Stimulated activated CD8-positive, alpha-beta memory T cell treated with anti-CD3 and anti-CD28 coated beads, Interleukin-15, amount 100 ng/mL, for 24 hours (primary cell): Measurements from ENCODE around the gene DMRT3.
"Not testable (repeated sequence)": the region's sequence is repeated elsewhere in the genome, so short reads cannot be mapped to it uniquely, and the experiment has no call there.

ENCODE experiments used
- DNase-seq: peaks from one replicate; pipeline ENCODE4 v3.0.0-alpha.2; 2020; ENCODE audit warnings: low read depth

DMRT3 gene

DNA sequence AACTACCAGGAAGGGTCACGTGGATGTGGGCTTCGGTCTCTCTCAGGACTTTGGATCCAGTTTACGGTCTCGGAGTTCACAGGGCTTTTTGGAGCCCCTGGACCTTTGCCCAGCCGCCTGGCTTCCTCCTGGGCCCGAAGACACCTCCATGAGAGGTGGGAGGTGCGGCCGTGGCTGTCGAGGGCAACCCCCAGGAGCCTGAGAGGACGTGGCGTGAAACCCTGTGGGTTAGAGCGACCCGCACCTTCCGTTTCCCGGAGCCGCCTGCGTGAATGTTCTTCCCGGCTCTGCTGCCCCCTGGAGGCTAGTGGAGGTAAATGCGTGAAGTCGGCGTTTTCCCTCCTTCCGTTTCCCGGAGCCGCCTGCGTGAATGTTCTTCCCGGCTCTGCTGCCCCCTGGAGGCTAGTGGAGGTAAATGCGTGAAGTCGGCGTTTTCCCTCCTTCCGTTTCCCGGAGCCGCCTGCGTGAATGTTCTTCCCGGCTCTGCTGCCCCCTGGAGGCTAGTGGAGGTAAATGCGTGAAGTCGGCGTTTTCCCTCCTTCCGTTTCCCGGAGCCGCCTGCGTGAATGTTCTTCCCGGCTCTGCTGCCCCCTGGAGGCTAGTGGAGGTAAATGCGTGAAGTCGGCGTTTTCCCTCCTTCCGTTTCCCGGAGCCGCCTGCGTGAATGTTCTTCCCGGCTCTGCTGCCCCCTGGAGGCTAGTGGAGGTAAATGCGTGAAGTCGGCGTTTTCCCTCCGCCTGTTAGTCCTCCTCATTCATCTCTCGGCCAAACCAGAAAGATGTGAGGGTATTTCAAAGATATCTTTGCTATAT lies 22.1 kb downstream of the DMRT3 start:
- DNase-seq, result not testable (repeated sequence)

DNA sequence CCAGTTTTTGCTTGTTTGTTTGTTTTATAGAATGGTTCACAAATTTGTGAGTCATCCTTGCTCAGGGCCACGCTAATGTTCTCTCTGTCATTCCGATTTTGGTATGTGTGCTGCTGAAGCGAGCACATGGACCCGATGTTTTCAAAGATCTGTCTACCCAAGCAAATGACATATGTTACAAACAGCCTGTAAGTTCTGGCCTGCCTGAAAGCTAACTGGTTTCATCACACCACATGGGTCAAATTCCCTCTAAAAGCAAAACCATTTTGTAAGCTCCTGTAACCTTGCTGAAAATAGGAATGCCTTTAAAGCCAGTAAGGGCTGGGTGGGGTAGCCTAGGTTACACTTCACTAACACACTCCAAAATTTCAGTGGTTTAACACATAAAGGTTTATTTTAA lies 25.4 kb downstream of the DMRT3 start:
- no peak for DNase-seq

DNA sequence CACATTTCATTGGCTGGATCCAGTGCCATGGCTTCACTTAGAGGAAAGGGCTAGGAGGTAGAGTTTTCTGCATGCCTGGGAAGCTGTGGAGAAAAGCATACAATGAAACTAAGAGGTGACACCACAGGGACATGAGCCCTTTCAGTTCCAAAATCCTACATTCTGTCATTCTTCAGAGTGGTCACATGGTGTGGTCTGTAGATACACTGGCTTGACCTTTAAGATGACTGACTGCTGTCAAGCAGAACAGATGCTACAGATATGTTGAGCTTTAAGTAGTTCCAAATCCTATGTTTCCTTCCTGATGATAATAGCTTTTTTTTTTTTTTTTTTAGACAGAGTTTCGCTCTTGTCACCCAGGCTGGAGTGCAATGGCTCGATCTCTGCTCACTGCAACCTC lies 26.2 kb downstream of the DMRT3 start:
- no peak for DNase-seq

DNA sequence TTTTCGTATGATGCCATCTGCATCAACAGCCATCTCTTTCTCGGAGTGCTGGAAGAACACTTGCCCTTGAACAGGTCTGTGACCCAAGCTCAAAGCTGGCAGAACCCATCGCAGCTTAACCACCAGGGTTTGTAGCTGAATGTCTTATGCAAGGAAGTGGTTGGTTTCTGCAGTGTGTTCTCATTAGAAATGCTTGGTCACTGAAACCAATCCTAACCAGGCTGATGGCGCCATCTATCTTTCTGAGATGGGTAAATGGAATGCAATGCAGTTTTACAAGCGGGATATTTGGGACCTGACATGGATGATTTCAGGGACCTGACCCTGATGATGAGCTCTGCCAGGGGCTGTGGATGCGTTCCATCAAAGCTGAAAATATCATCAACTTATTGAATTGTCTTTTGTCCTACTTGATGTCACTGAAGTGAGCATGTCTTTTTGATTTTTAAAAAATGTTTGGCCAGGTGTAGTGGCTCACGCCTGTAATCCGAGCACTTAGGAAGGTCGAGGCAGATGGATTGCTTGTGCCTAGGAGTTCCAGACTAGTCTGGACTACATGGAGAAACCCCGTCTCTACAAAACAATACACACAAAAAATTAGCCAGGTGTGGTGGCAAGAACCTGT lies 28.7 kb downstream of the DMRT3 start:
- no peak for DNase-seq

DNA sequence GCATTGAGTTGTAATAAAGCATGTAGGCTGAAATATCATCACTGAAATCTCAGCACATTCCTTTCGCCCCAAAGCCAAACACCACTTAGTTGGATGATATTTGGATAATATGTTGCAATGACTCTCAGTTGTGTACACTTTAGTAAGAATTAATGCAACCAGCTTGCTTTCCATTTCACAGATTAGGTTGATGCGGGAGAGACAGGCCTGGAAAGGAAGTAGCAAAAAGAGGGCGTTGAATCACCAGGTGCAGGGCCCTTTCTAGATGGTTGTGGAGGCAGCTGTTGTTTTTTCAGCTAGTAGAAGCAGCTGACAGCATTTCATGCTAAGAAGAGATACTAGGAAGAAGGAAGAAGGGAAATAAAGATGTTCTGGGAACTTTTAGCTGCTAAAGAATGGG lies 30.9 kb downstream of the DMRT3 start:
- DNase-seq, result no peak

DNA sequence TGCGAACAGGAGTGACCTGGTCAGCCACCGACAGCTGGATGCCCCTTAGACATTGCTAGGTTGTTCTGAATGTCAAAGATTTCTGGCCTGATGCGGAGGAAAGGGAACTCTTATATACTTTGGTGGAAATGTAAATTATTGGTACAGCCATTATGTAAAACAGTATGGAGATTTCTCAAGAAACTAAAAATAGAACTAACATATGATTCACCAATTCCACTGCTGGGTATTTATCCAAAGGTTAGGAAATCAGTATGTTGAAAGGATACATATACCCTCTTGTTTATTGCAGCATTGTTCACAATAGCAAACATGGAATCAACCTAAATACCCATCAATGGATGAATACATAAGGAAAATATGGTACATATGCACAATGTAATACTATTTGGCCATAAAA lies 31.8 kb downstream of the DMRT3 start:
- no peak for DNase-seq

DNA sequence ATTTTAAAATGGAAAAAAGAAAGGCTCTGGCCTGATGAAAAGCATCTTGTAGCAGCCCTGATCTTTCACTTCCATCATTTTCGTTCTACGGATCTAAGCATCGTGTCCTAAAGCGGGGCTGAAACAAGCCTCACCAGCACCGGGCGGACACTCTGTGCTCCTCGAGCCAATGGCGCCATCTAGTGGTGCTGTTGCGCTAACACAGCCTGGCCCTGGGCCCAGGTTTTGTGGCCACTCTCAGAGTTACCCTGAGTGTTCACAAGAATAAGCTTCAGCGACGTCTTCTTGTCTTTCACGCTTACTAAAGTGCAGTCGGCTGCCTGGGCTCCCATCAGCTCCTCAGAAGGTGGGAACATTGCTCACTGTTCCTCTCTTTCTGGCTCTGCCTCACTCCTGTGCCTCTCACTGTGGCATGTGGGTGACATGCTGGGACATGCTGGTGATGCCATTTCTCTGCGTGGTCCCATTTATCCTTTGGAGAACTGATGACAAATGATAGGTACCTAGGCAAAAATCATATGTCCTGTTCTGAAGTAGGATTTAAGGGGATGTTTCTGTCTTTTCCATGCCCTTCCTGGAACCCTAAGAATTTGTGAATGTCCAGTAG lies 32.7 kb downstream of the DMRT3 start:
- peak; percentile 67 for DNase-seq

DNA sequence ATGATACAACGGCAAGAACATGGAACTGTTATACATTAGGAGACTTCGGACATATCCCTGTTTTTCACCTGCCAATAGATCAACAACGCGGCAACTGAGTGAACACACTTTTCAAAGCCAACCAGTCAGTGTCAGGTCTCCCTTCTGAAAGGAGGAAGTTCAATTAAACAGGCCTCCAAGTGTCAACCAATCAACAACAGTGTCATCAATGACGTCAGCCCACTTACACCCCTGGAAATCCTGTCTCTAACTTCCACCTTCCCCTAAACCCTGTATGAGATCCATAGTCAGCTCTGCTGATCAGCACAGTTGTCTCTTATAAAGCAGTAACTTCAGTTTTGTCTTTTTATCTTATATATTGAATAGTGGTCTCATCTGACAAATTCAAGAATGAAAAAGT lies 36.6 kb downstream of the DMRT3 start:
- no peak for DNase-seq

DNA sequence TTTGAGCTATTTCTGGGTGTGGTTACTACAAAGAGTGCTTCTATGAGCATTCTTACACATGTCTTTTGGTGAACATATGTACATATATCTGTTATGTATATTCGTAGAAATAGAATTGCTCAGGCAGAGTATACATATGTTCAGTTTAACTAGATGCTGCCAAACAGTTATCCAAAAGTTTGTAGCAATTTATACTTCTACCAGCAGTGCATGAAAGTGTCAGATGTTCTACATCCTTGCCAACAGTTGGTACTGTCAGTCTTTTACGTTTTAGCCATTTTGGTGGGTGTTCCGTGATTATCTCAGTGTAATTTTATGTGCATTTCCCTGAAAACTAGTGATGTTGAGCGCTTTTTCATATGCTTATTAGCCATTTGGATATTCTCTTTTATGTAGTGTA lies 37.8 kb downstream of the DMRT3 start:
- DNase-seq, result no peak

DNA sequence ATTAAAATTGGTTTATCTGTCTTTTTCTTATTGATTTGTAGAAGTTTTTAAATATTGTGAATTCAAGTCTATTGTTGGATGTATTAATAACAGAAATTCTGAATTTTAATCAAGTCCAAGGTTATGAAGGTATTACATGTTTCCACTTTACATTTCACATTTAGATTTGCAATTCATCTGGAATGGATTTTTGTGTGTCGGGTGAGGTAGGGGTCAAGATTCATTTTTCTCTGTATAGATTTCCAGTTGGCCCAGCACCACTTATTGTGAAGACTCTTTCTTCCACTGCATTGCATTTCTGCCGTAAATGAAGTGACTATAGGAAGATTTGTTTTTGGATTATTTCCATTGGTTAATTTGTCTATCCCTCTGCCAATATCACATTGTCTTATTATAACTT lies 38.2 kb downstream of the DMRT3 start:
- DNase-seq, result no peak

DNA sequence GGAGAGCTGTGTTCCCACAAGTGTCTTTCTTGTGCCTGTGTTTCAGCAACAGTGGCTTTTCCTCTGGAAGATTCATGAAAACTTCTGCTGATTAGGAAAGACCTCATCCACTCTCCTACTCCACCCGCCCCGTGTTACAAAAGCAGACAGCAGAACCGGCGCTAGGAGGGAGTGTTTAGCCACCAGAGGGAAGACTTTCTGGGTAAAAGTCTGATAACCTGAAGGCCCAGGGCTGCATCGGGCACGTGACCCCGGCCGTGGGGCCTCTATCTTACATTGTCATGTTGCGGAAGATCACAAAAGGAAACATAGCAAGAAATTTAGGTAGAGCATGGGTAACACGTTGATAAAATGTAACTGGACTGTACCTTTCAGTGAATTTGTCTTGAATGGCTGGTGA lies 41.7 kb downstream of the DMRT3 start:
- DNase-seq, result no peak

DNA sequence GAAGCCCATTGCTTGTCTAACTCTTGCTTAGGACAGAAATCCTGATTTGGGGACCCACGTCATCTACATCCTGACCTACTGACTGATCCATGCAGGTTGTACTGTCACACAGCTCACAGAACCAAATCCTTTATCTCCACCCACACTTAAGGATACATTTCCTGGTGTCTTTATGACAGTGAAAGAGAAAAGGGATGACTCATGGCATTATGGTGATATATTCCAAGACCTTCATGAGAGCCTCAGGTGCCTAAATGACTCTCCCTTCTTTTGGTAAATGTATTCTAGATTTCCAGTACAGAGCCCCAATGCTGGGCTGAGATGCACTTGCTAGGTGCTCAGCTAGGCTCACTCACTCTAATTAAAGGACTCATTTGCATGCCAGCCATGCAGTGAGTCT lies 47.7 kb downstream of the DMRT3 start:
- no peak for DNase-seq

DNA sequence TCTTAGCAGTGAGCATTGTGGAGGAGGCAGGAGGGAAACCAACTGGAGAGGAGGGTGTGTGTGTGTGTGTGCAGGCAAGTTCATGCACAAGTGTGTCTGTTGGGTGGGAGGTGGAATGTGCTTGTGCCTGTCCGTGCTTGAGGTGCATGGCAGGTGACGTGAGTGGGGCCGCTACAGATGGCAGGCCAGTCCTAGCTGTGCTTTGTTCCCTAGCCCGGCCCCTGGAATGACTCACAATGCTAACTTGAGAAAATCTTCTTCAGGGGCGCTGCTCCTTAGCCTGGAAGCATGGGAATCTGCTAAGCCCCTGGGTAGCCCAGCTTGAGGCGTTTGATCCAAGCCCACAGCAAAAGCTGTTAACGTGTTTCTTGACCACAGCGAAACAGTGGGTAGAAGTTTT lies 48.7 kb downstream of the DMRT3 start:
- DNase-seq, result no peak

DNA sequence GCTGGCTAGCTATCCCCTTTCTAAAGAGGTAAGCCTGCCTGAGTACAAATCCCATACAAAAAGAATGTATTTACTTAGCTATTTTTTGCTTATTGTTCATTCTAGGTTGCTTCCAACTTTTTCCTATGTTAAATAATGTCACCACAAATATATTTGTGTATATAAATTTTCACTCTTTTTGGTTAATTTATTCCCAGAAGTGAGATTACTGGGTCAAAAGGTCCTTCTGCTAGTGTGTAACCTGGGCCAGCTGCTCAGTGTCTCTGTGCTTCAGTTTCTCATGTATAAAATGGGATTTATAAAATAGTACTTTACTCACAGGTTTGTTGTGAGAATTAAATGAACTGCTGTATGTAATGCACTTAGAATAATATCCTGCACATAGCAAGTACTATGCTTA lies 49.8 kb downstream of the DMRT3 start:
- DNase-seq, result no peak

DNA sequence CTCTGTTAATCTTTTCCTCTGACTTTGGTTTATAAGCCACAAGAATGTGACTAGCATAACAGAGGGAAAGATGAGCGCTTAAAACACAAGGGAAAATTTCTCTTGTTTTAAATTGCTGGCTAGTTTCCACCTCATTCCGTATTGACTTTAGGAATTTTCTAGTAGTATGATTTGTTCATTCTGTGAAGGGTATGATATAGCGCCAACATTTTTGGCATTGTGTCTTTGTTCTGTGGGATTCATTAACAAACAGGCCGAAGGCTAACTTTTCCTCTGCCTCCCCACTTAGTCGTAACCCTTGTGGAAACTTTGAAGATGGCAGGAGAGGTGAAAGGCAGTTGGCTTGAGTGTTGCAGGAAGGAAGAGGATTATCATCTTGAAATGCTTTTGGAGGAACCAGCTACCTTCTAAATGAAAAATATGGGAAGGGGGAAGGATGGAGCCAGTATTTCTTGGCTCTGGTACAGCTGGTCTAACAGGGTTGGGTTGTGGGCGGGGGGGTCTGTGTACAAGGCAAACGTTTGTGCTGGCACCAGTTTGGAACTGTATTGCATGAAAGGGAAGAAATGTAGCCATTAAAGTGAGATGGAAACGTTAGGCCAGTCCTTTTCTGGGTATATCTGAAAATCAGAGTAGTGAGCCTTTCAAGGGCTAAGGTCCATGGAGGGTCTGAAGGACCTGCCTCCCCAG lies 52.2 kb downstream of the DMRT3 start:
- no peak for DNase-seq

DNA sequence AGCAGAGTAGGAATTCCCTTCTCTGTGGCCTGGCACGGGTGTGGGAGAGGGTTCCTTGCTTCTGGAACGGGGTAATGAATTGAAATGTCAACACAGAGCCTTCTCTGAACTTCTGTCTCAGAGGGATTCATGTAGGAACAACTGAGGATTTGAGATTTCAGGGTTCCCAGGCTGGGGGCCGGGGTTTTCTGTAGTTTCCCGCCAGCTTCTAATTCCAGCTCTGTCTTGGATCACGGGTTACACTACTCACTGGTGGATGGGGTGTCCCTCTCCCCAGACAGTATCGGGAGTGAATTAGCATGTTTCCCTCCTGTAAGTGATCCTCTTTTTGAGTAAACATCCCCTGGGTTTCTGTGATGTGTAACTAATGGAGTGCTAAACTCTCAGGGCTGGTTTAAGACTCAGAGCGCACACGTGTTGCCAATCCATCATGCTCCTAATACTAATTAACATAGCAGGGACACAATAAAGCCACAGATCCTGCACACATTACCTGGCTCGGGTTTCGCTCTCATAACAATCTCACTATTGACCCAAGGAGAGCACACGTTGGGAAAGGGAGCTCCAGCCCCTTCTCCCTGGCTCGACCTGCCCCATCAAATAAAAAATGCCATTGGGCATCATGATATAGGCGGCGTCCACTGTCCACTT lies 55.6 kb downstream of the DMRT3 start:
- DNase-seq, result no peak

DNA sequence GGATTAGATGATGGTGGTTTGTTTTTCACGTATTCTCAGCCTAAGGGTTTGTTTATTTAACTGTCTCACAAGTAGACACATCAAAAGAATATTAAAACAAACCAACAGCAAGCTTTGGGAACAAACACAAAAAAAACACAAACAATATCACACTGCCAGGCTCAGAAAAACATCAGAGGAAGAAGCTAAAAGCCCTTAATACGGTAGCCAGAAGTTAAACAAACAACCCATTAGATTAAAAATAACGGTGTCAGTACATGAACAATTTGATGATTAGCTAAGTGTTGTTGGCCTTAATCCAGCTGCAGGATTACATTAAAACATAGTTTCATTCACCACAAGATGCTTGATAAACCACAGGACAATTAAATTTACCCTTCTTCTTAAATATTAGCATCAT lies 57.8 kb downstream of the DMRT3 start:
- no peak for DNase-seq

DNA sequence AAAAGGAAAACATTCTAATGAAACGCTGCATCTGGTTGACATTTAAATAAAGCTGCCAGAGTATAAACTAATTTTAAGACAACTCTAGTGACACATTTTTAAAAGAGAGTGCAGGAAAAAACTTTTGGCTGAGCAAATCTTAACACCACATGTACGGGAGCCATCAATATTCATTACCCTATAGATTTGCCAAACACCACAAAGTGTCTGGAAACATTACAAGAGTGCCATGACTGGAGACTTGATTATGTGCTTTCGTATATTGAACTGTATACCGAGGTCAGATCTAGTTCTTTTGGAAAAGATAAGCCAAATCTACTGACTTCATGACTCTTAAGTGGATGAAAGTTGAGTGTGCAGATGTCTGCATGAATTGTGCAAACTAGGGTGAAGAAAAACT lies 63.1 kb downstream of the DMRT3 start:
- DNase-seq, result no peak
